Measurements from ENCODE around the gene DOCK7. TPM values are rescaled to one million over a fixed set of nuclear protein-coding genes. Genes with fewer than 3 reads are reported as not detected.

DOCK7 gene
- total RNA-seq, 1 donor from 2014 or later: 73.1 TPM

GRCh38 chr1:62426237-62426636 is 261.9 kb downstream of the DOCK7 start:
- H3K27me3 Mint-ChIP-seq: no peaks in the 10 kb centered on the region

GRCh38 chr1:62425041-62425440 is 263.1 kb downstream of the DOCK7 start:
- Mint-ChIP-seq H3K27me3 (no peaks in the 10 kb centered on the region), H3K4me3 (ENCODE audit: low read depth) (no peak overlapping the region), H3K36me3 (ENCODE audit: insufficient read depth) (no peaks in the 10 kb centered on the region), H3K4me1 (ENCODE audit: low read depth) (peaks cover 3% of the 10 kb centered on the region), H3K9me3 (ENCODE audit: low read depth) (no peaks in the 10 kb centered on the region), H3K27ac (no peak overlapping the region)
- TF ChIP-seq CTCF (IDR thresholded peaks at IDR 0.05; ENCODE audit: unreplicated experiment): no peak
- no peak for DNase-seq (ENCODE audit: low spot score, unreplicated experiment)

More at GRCh38 chr1:62426237-62426636, 261.9 kb downstream of the DOCK7 start:
- H3K4me3 Mint-ChIP-seq (ENCODE audit: low read depth): no peak overlapping the region
- DNase-seq (ENCODE audit: low spot score, unreplicated experiment): no peak
- H3K27ac Mint-ChIP-seq: no peak overlapping the region
- no peaks in the 10 kb centered on the region for H3K9me3 Mint-ChIP-seq (ENCODE audit: low read depth)
- no peaks in the 10 kb centered on the region for H3K36me3 Mint-ChIP-seq (ENCODE audit: insufficient read depth)
- no peak for TF ChIP-seq CTCF (IDR thresholded peaks at IDR 0.05; ENCODE audit: unreplicated experiment)
- H3K4me1 Mint-ChIP-seq (ENCODE audit: low read depth): peaks cover 3% of the 10 kb centered on the region

GRCh38 chr1:62424411-62424810 is 263.8 kb downstream of the DOCK7 start:
- H3K4me3 Mint-ChIP-seq (ENCODE audit: low read depth): no peak overlapping the region
- H3K9me3 Mint-ChIP-seq (ENCODE audit: low read depth): no peaks in the 10 kb centered on the region
- no peak overlapping the region for H3K27ac Mint-ChIP-seq
- no peaks in the 10 kb centered on the region for H3K36me3 Mint-ChIP-seq (ENCODE audit: insufficient read depth)
- H3K27me3 Mint-ChIP-seq: no peaks in the 10 kb centered on the region
- no peak for TF ChIP-seq CTCF (IDR thresholded peaks at IDR 0.05; ENCODE audit: unreplicated experiment)
- peaks cover 3% of the 10 kb centered on the region for H3K4me1 Mint-ChIP-seq (ENCODE audit: low read depth)
- no peak for DNase-seq (ENCODE audit: low spot score, unreplicated experiment)

GRCh38 chr1:62423580-62424242 is 264.5 kb downstream of the DOCK7 start:
- Mint-ChIP-seq H3K36me3 (ENCODE audit: insufficient read depth) (no peaks in the 10 kb centered on the region), H3K9me3 (ENCODE audit: low read depth) (no peaks in the 10 kb centered on the region), H3K4me3 (ENCODE audit: low read depth) (no peak overlapping the region), H3K27ac (no peak overlapping the region), H3K27me3 (no peaks in the 10 kb centered on the region), H3K4me1 (ENCODE audit: low read depth) (peaks cover 3% of the 10 kb centered on the region)
- TF ChIP-seq CTCF (IDR thresholded peaks at IDR 0.05; ENCODE audit: unreplicated experiment): no peak
- DNase-seq (ENCODE audit: low spot score, unreplicated experiment): no peak

- no peak for TF ChIP-seq CTCF (IDR thresholded peaks at IDR 0.05; ENCODE audit: unreplicated experiment)
- Mint-ChIP-seq H3K27me3 (no peaks in the 10 kb centered on the region), H3K36me3 (ENCODE audit: insufficient read depth) (no peaks in the 10 kb centered on the region), H3K4me3 (ENCODE audit: low read depth) (no peak overlapping the region), H3K27ac (no peak overlapping the region), H3K4me1 (ENCODE audit: low read depth) (peaks cover 3% of the 10 kb centered on the region), H3K9me3 (ENCODE audit: low read depth) (no peaks in the 10 kb centered on the region)
- DNase-seq (ENCODE audit: low spot score, unreplicated experiment): no peak
These were observed 268.0 kb downstream of the DOCK7 start for GRCh38 chr1:62420214-62420613.
